Nephron (organoid): ENCODE results near the gene ZNF362.
A peak's percentile ranks its signal among the peaks of the same experiment; 100 is the strongest.

Experiments
- H3K27ac Mint-ChIP-seq, 3 experiments: 2 replicates each; pipeline ENCODE4 v1.8.0; 2020; ENCODE audit warnings: mixed read lengths in 3 of 3, mild to moderate bottlenecking in 2 of 3, moderate library complexity in 1 of 3
- H3K27me3 Mint-ChIP-seq: 2 replicates; pipeline ENCODE4 v1.8.0; 2021; ENCODE audit warnings: low read depth, mild to moderate bottlenecking, moderate library complexity, mixed read lengths
- H3K36me3 Mint-ChIP-seq: 2 replicates; pipeline ENCODE4 v1.8.0; 2020; ENCODE audit warnings: low read depth, mixed read lengths
- H3K4me1 Mint-ChIP-seq: 2 replicates; pipeline ENCODE4 v1.8.0; 2020; ENCODE audit warnings: mixed read lengths
- H3K4me3 Mint-ChIP-seq, 3 experiments: 2 replicates each; pipeline ENCODE4 v1.8.0; 2020; ENCODE audit warnings: mild to moderate bottlenecking in 3 of 3, mixed read lengths in 3 of 3, moderate library complexity in 2 of 3
- H3K9me3 Mint-ChIP-seq: 2 replicates; pipeline ENCODE4 v1.8.0; 2020; ENCODE audit warnings: mixed read lengths
- CTCF ChIP-seq, 3 experiments: fragments of 200-600 bp; sonication (generic); IDR thresholded peaks; one replicate each; pipeline ENCODE4 v1.5.0; 2021; ENCODE audit warnings: antibody characterized with exemption in 3 of 3; ENCODE audit not compliant: unreplicated experiment in 3 of 3

ZNF362 gene

GRCh38 chr1:33248244-33248643 is 8.0 kb upstream of the ZNF362 start:
- no peak for TF ChIP-seq CTCF (IDR thresholded peaks at IDR 0.05; ENCODE audit: unreplicated experiment in 3 of 3)

GRCh38 chr1:33249422-33249821 is 6.9 kb upstream of the ZNF362 start:
- H3K27me3 Mint-ChIP-seq, result peaks cover 20% of the 10 kb centered on the region
- no peaks in the 10 kb centered on the region for H3K9me3 Mint-ChIP-seq
- H3K27ac Mint-ChIP-seq, result no peak overlapping the region
- peaks cover 7% of the 10 kb centered on the region for H3K4me1 Mint-ChIP-seq
- H3K36me3 Mint-ChIP-seq, result no peaks in the 10 kb centered on the region
- TF ChIP-seq CTCF (IDR thresholded peaks at IDR 0.05; ENCODE audit: unreplicated experiment in 3 of 3), result no peak
- H3K4me3 Mint-ChIP-seq, result no peak overlapping the region

More at GRCh38 chr1:33248244-33248643, 8.0 kb upstream of the ZNF362 start:
- Mint-ChIP-seq H3K9me3 (no peaks in the 10 kb centered on the region), H3K4me3 (no peak overlapping the region), H3K27ac (no peak overlapping the region), H3K36me3 (no peaks in the 10 kb centered on the region), H3K27me3 (peaks cover 20% of the 10 kb centered on the region), H3K4me1 (peaks cover 5% of the 10 kb centered on the region)

GRCh38 chr1:33250217-33250616 is 6.1 kb upstream of the ZNF362 start:
- H3K4me1 Mint-ChIP-seq, result peaks cover 14% of the 10 kb centered on the region
- no peaks in the 10 kb centered on the region for H3K9me3 Mint-ChIP-seq
- H3K36me3 Mint-ChIP-seq, result no peaks in the 10 kb centered on the region
- H3K27ac Mint-ChIP-seq, result no peak overlapping the region
- H3K27me3 Mint-ChIP-seq, result peaks cover 20% of the 10 kb centered on the region
- no peak for TF ChIP-seq CTCF (IDR thresholded peaks at IDR 0.05; ENCODE audit: unreplicated experiment in 3 of 3)
- no peak overlapping the region for H3K4me3 Mint-ChIP-seq

GRCh38 chr1:33250724-33251123 is 5.6 kb upstream of the ZNF362 start:
- peak overlapping the region in 1 of 3 experiments; percentile 49 for H3K4me3 Mint-ChIP-seq
- H3K27me3 Mint-ChIP-seq, result peaks cover 20% of the 10 kb centered on the region
- no peaks in the 10 kb centered on the region for H3K9me3 Mint-ChIP-seq
- no peak for TF ChIP-seq CTCF (IDR thresholded peaks at IDR 0.05; ENCODE audit: unreplicated experiment in 3 of 3)
- H3K4me1 Mint-ChIP-seq, result peaks cover 11% of the 10 kb centered on the region
- H3K27ac Mint-ChIP-seq, result no peak overlapping the region
- no peaks in the 10 kb centered on the region for H3K36me3 Mint-ChIP-seq

- Mint-ChIP-seq H3K9me3 (no peaks in the 10 kb centered on the region), H3K4me1 (peaks cover 31% of the 10 kb centered on the region), H3K36me3 (peaks cover 4% of the 10 kb centered on the region), H3K27ac (peak overlapping the region; percentile 79 to 94 (median 92)), H3K4me3 (peak overlapping the region; percentile 61 to 75 (median 65)), H3K27me3 (peaks cover 1% of the 10 kb centered on the region)
- TF ChIP-seq CTCF (IDR thresholded peaks at IDR 0.05; ENCODE audit: unreplicated experiment in 3 of 3), result no peak
Measured at GRCh38 chr1:33254491-33254890, 1.8 kb upstream of the ZNF362 start.
